NCI-H69 (cell line): ENCODE data around the gene SCARF2.
"Not testable (repeated sequence)": the region's sequence is repeated elsewhere in the genome, so short reads cannot be mapped to it uniquely, and the experiment has no call there.

Experiments
- DNase-seq: peaks from one replicate; lab custom pipeline; 2025; lab: John Stamatoyannopoulos, UW

SCARF2 gene

DNA sequence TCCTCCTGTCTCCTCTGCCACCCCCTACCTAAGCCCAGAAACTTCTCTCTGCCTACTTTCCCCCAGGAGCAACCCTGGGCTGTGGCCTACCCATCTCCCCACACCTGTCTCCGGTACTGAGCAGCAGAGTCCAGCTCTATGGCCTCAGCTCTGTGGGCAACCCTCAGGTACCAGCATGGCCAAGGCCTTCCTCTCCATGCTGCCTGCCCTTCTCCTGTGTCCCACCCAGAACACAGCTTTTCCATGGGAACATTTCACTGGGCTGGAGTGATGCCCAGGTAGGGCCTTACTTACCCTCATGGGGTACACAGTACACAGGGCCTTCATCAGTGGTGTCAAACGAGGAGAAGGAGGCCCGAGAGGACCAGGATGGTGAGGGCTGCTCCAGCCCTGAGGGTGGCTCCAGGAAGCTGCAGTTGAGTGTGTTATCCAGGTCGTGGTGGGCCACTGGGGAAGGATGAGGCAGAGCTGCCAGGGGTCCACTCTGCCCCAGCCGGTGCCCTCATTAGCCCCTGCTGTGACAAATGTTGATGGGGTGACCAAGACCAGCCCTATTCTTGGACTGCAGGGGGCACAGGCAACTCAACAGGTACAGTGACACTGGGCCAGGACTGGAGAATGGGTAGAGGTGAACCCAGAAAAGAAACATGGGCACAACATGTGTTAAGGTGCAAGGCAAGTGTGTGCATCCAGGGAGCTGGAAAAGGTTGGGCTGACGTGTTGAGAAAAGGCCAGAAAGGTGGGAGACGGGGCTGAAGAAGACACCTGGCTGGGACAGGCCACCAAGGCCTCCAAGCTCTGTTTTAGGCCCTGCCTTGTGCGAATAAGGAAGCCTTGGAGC lies 10.3 kb downstream of the SCARF2 start:
- DNase-seq = no peak

DNA sequence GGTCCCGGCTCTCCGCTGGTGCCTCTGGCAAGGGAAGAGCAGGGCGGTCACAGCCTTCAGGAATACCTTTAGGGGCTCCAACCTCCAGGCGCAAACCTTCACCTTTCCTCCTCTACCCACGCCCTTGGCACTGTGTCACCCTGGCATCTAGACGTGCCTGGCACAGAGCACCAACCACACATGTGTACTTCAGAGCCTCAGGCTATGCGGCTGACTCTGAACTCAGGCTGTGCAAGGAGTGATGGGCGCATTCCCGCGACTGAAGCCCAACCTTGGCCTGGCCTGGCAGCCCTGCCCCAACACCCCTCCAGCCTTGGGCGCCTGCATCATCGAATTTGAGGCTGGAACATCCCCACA lies 11.4 kb downstream of the SCARF2 start:
- no peak for DNase-seq

DNA sequence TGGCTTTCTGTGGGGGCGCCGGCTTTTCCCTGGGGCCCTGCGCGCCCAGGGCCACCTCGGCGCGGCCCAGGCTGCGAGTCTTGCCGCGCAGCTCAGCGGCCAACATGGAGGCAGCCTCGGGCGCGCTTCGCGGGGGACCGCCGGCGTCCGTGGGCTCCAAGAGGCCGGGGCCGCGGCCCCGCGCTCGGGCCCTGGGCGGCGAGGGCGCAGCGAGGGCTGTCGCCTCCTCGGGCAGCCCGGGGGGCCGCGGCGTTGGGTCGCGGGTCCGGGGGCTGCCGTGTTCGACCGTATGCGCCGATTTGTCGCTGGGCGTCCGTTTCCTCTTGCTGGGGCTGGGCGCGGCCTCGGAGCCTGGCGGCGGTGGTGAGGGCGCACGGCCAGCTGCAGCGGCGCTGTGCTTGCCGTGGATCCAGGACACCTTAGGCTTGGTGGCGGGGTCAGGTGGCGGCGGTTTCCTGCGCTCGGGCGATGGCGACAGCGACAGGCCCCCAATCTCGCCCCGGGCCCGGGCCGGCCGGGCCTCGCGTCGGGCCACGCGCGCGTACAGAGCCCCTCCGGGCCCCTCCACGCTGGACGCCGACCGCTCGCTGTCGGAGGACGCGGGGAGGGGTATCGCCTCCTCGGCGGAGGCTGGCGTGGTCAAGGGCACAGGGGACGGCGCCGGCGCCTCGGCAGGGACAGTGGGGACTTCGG lies 11.9 kb downstream of the SCARF2 start:
- DNase-seq = no peak

DNA sequence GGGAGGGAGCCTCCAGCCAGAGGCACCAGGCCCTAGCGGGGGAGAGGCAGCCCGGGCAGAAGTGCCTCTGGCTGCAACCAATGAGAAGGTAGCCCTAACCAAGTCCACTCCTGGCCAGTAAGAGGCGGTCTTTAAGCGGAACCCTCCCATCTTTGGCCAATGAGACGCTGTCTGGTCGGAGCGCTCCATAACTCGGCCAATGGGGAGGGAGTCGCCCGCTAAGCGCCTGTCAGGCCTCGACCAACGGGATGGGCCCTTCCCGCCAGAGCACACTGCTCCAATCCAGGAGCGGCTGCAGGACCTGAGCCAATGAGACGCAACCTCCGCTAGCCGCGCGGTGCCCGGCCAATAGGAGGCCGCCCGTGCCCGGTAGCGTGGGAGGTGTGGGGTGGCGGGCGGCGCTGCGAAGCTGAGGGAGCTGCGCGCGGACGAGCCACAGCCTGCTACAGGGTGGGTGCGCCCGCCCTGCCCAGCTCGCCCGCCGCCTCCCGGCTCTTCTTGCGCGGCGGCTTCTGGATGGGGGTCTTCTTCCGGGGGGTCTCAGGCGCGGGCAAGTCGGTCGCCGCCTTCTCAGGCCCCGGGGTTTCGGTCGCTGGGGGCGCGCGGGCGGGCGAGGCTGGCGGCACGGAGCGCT lies 12.6 kb downstream of the SCARF2 start:
- no peak for DNase-seq

DNA sequence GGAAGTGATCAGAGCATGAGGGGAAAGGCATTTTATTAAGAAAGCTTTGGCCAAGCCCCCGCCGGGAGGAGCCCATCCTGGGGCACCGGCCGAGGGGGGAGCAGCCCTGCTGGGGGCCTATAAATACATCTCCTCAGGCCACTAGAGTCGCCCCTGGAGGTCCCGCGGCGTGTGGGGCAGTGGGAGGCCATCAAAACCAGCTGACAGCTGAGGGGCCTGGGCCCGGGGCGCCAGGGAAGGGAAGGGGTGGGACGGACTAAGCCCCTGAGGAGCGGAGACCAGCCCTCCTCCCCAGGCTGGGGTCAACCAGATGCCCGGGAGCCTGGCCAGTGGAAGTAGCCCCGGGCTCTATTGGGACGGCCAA lies 13.1 kb downstream of the SCARF2 start:
- DNase-seq = no peak

DNA sequence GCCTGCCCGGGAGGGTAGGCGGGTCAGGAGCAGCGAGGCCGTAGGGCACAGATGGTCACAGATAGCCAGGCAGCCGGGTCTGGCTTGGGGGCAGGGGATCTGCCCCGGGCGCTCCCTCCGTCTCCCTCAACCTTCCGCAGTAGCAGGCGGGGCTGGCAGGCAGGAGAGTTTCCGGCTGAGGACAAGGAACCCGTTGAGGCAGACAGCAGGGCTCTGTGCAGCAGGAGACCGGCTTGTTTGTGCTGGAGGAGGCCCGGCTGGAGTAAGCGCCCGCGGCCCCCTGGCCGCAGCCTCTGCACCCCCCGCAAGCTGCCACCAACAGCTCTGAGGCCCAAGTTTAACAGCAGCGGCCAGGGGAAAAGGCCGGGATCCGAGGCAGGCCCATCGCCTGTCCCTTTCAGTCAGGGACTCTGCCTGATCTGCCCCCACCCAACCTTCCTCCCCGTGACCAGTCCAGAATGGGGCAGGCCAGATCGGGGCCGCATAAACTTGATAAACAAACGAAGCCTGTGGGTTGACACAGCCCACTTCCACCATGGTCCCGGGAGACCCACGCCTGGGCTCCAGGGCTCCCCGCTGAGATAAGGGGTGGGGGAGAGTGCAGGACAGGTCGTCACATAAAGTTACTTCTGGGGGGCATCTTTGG lies 13.6 kb downstream of the SCARF2 start:
- no peak for DNase-seq

DNA sequence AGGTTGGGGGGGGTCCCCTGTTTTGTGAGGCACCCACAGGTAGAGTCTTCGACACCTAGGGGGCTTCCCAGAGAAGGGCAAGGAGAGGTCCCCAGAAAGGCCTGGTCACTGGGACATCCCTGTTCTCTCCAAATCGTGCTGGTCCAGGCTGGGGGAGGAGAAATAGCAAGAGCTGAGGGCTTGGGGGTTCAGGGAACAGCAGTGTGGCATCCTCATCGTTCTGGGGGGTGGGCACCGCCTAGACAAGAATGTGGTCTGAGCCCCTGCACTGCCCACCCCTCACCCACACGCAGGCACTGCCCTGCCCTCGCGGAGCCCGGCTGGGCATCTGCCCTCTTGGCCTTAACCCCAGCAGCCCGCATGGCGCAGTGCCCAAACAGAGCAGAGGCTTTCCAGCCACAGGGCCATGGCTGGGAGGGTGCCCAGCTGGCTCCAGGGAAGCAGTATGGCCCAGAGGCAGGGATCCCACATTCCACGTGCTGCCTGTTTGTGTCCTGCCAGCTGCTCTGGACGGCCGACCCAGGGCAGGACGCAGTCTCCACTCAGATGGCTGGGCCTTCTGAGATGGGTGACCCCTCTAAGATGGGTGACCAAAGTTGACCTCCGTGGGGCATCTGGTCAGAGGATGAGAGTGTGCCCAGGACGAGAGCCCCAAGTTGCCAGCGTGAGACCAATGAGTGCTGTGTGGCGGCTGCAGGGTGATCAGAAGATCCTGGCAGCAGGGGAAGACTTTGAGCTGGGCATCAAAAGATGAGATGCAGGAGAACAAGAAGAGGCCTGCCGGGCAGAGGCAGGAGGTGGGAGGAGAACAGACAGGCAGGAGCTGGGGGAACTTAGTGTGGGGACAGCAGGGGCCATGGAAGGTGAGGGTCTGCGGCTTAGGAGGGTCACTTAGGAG lies 14.4 kb downstream of the SCARF2 start:
- no peak for DNase-seq

DNA sequence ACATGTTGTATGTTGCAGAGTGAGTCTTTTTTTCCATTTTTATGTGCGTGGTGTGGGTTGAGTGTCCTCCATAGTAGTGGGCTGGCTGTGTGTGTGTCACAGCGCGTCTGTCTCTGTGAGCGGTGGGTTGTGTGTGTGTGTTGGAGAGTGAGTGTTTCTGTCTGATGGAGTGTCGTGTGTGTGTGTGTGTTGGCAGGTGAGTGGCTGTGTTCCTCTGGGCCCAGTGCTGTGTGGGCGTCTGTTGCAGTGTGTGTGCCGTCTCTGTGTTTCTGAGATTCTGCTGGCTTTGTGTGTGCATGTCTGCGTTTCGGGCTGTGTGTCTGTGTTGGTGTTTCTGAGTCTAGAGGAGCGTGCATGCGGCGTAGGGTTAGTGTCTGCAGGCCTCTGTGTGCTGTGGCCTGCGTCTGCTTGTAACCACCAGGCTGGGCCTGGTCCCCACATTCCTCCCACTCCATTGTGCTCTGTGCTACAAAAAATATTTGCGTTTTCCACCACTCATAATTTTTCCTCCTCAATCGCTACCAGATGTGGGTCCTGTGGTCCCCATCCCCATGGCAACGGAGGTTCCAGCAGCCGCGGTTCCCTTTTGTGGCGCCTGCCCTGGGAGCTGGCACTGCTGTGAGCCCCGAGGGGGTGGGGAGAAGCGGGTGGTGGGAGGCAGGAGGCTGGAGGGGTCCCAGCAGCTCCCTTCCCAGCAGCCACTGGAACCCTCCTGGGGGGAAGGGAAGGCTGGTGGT lies 15.2 kb downstream of the SCARF2 start:
- DNase-seq = peak; percentile 24

DNA sequence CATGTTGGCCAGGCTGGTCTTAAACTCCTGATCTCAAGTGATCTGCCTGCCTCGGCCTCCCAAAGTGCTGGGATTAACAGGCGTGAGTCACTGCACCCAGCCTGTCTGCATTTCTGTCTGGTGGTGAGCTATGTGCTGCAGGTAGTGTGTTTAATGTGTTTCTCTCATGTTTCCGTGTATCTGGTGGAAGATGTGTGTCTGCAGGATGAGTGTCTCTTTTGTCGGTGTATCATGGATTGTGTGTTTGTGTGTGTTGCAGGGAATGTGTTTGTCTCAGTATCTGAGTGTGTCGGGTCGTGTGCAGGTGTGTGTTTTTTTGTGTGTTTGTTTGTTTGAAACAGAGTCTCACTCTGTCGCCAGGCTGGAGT lies 16.1 kb downstream of the SCARF2 start:
- DNase-seq = no peak

DNA sequence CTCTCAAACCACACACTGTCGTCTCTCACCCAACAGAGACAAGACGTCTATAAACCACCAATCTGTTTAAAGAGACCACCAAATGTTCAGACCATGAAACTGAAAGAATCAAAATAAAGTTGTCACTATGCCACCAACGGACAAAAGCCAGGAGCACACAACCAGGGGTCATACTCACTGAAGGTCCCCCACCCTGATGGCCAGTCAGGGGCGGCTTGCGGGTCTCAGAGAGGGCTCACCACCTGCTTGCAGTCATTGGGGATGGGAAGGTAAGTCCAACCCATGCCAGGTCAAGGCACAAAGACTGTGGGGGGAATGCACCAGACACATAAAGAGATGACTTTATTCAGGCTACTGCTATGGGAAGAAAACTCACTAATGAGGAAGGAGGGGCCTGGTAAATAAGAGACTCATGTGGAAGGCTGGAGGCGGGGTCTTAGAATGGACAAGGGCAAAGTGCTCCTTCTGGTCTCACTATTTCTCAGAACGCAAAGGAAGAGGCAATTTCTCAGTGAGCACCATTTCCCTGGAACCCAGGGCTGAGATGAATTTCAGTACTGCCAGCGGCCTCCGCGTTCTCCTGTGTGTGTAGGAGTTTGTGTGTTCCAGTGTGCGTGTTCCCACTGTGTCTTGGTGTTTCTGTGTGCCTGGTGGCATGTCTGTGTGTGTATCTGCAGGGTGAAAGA lies 17.3 kb downstream of the SCARF2 start:
- no peak for DNase-seq

DNA sequence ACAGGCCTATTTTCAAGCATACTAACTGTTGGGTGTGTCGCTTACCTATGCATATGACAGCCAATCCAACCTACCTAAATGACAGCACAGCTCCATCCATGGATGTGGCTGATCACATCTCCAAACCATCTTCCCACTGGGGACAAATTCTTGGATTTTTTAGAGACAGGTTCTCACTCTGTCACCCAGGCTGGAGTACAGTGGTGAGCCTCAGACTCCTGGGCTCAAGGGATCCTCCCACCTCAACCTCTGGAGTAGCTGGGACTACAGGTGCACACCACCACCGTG lies 18.0 kb downstream of the SCARF2 start:
- no peak for DNase-seq

DNA sequence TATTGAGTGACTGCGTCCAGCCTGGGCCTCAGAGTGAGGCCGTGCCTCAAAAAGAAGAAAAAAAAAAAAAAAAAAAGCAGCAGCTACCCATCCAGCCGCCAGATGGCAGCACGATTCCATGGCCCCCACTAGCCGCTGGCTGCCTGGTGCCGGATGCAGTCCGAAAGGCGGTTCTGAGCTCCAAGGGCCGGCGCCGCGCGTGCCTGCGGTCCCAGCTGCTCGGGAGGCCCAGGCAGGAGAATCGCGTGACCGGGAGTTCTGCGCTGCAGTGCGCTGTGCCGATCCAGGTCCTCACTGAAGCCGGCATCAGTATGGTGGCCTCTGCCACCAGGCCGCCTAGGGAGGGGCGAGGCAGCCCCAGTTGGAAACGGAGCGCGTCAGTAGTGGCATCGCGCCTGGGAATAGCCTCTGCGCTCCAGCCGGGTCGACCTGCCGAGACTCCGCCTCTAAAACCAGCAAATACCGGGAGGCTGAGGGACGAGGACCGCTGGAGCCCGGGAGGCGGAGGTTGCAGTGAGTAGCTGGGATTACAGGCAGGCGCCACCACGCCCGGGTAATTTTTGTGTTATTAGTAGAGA lies 19.3 kb downstream of the SCARF2 start:
- DNase-seq = peak; percentile 66

DNA sequence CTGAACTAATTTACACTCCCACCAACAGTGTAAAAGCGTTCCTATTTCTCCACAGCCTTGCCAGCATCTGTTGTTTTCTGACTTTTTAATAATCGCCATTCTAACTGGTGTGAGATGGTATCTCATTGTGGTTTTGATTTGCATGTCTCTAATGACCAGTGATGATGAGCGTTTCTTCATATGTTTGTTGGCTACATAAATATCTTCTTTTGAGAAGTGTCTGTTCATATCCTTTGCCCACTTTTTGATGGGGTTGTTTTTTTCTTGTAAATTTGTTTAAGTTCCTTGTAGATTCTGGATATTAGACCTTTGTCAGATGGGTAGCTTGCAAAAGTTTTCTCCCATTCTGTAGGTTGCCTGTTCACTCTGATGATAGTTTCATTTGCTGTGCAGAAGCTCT lies 21.9 kb downstream of the SCARF2 start:
- DNase-seq = not testable (repeated sequence)

DNA sequence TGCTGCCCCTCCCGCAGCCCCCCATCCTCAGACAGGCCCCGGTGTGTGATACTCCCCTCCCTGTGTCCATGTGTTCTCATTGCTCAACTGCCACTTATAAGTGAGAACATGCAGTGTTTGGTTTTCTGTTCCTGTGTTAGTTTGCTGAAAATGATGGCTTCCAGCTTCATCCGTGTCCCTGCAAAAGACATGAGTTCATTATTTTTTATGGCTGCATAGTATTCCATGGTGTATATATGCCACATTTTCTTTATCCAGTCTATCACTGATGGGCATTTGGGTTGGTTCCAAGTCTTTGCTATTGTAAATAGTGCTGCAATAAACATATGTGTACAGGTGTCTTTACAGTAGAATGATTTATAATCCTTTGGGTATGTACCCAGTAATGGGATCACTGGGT lies 22.4 kb downstream of the SCARF2 start:
- DNase-seq = not testable (repeated sequence)

DNA sequence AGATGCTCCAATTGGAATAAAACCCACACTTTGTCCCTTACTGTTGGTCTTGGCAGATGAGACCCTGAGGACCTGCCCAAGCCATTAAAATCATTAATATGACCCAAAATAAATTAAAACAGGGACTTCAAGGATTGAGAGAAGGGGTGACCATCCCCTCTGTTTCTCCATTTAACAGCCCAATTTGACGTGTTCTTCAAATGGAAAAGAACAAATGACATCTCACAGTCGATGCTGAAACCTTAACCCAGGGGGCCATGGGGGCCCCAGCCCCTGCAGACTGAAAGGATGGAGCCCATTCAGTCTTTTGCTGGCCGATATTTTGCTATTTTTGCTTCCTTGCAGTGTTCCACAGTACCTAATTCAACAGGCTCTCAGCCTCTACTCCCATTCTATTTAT lies 23.2 kb downstream of the SCARF2 start:
- DNase-seq = no peak

DNA sequence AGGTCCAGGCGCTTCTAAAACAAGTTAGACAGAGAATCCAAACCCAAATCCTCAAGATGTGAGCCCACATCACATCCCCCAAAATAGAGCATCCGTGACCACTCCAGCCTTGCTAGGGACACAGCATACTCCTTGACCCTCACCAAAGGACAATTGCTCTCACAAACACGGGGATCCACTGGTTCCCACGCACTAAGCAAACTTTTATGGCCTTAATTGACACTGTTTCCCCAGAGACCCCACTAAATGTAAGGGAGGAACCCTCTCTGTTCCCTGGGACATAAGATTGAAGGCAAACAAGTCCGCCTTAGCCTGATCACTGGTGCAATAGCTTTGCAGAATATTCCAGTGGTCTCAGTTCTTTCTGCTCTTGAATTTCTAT lies 23.6 kb downstream of the SCARF2 start:
- no peak for DNase-seq

DNA sequence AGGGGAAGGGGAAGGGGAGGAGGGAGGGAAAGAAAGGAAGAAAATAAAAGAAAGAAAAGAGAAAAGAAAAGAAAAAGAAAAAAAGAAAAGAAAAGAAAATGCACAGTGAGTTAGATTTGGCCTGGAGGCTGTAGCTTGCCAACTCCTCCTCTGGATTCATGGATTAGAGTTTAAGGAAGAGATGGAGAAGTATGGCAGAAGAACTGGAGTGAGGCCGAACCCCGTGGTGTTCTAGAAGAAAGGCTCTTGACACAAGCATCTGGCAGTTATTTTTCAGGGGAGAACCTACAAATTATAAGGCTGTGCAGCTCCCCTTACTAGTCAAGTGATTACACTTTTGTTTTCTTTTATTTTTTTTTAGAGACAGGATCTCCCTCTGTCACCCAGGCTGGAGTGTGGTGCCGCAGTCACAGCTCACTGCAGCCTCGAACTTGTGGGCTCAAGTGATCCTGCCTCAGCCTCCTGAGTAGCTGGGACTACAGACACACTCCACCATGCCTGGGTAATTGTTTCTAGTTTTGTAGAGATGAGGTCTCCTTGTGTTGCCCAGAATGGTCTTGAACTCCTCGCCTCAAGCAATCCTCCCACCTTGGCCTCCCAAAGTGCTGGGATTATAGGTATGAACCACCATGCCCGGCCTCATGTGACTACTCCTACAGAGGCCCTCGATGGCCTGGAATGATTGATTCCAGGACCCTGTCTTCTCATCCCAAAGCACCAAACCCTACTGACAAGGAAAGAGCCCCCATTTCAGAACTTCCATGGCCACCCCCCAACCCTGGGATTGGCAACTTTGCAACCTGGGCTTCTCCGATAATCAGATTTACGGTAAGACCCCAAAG lies 24.2 kb downstream of the SCARF2 start:
- no peak for DNase-seq

DNA sequence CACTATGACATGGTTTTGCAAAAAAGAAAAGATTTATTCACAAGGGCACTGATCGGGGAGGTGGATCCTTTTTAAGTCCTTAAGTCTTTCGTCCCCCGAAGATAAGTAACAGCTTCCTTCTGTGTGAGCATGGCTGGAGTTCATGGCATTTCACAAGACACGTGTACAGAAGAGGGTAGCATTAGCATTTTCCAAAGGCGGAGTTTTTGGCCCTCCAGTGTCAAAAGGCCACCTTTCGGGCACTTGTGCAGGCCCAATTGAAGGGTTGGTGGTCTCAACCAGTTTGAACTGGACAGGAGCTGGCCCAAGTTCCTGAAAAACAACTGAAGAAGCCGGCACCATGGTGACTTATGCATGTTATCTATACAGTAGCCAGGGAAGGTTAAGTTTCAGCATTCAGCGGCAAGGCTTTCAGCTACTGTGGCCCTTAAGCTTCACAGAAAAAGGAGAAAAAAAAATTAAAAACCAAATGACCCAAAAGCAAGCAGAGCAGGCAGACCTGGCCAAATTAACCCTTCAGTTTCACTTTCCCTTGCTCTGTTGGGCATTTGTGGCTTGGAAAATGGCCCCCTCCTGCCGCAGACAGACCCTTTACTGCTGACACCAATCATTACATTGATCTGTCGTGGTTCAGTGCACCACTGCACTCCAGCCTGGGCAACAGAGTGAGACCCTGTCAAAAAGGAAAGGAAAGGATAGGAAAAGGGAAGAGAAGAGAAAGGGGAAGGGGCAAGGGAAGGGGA lies 25.0 kb downstream of the SCARF2 start:
- no peak for DNase-seq

DNA sequence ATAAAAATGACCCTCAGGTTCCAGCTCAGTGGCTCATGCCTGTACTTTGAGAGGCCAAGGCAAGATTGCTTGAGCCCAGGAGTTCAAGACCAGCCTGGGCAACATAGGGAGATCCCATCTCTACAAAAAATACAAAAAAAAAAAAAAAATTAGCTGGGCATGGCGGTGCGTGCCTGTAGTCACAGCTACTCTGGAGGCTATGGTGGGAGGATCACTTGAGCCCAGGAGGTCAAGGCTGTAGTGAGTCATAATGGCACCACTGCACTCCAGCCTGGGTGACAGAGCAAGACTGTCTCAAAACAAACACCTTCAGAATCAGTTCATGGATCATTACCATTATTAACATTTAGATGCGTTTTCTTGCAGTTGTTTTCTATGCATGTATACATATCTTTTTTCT lies 28.2 kb downstream of the SCARF2 start:
- DNase-seq = not testable (repeated sequence)
